Cardiac muscle cell (in vitro differentiated cells and primary cell): ENCODE data around the gene AGBL3. TPM values are rescaled to one million over a fixed set of nuclear protein-coding genes. Genes with fewer than 3 reads are reported as not detected.

ENCODE experiments used
- DNase-seq, 2 donors: peaks; one replicate each; pipeline versions ENCODE4 v3.0.0 to v3.0.0-alpha.2; 2010 to 2017; ENCODE audit warnings: low read depth in 1 of 2, low spot score in 1 of 2
- H3K27ac ChIP-seq: fragments of 200-600 bp; sonication (generic); 2 replicates; pipeline ENCODE4 v1.5.1; 2016
- H3K27me3 ChIP-seq: fragments of 200-600 bp; sonication (generic); 2 replicates; pipeline ENCODE4 v1.6.0; 2016; ENCODE audit warnings: control low read depth
- H3K36me3 ChIP-seq: fragments of 200-600 bp; sonication (generic); 2 replicates; pipeline ENCODE4 v1.5.1; 2016; ENCODE audit warnings: control low read depth
- H3K4me1 ChIP-seq: fragments of 200-600 bp; sonication (generic); 2 replicates; pipeline ENCODE4 v1.8.1; 2017; ENCODE audit warnings: low read depth, mild to moderate bottlenecking, mixed run types
- H3K4me3 ChIP-seq: fragments of 200-600 bp; sonication (generic); 2 replicates; pipeline ENCODE4 v1.5.1; 2016; ENCODE audit warnings: mild to moderate bottlenecking
- H3K9me3 ChIP-seq: fragments of 200-600 bp; sonication (generic); 2 replicates; pipeline ENCODE4 v1.5.1; 2017; ENCODE audit warnings: low read depth, mild to moderate bottlenecking, control low read depth
- polyA plus RNA-seq: library from polyadenylated mRNA; unstranded; fragments of >200 nt; fragmentation: Nextera tagmentation; extraction: Ambion mirVana; gene quantifications from 2 replicates; pipeline ENCODE4 v1.2.1, GENCODE V29; 2016
- total RNA-seq: library from RNA; depleted of rRNA; stranded (reverse); fragments of >200 nt; gene quantifications from 2 replicates; pipeline ENCODE4 v1.2.3, GENCODE V29; 2016
- TF ChIP-seq, protein P1 (sequence below): IDR thresholded peaks from 2 replicates; pipeline ENCODE4 v1.5.1; 2012; ENCODE audit warnings: low read depth, mild to moderate bottlenecking, low read length

The AGBL3 gene
- total and polyA plus RNA-seq, 2 experiments from 2014 or later = 1.7 to 3.8 TPM

DNA sequence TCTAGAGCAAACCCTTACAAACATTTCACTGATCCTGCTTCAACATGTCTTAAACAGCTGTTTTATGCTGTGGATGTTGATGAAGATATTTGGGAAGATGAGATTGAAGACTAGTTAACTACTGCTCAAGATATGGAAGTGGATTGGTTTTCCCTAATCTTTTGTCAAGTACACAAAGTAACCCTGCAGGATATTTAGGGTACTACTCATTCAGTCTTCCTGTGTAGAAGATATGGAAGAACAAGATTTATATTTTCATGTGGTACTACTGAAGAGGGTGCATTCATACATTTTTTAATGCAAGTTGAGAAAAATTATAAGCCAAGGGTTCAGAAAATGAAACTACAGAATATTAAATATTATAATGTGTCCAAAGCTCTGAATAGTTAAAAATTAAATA is 143.3 kb downstream of the AGBL3 start:
- H3K36me3 ChIP-seq = no peaks in the 10 kb centered on the region
- TF ChIP-seq, protein P1, sequence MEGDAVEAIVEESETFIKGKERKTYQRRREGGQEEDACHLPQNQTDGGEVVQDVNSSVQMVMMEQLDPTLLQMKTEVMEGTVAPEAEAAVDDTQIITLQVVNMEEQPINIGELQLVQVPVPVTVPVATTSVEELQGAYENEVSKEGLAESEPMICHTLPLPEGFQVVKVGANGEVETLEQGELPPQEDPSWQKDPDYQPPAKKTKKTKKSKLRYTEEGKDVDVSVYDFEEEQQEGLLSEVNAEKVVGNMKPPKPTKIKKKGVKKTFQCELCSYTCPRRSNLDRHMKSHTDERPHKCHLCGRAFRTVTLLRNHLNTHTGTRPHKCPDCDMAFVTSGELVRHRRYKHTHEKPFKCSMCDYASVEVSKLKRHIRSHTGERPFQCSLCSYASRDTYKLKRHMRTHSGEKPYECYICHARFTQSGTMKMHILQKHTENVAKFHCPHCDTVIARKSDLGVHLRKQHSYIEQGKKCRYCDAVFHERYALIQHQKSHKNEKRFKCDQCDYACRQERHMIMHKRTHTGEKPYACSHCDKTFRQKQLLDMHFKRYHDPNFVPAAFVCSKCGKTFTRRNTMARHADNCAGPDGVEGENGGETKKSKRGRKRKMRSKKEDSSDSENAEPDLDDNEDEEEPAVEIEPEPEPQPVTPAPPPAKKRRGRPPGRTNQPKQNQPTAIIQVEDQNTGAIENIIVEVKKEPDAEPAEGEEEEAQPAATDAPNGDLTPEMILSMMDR = no peak
- no peak for DNase-seq
- no peak overlapping the region for H3K27ac ChIP-seq
- no peaks in the 10 kb centered on the region for H3K4me1 ChIP-seq
- no peak overlapping the region for H3K4me3 ChIP-seq
- H3K9me3 ChIP-seq = no peaks in the 10 kb centered on the region
- no peaks in the 10 kb centered on the region for H3K27me3 ChIP-seq

DNA sequence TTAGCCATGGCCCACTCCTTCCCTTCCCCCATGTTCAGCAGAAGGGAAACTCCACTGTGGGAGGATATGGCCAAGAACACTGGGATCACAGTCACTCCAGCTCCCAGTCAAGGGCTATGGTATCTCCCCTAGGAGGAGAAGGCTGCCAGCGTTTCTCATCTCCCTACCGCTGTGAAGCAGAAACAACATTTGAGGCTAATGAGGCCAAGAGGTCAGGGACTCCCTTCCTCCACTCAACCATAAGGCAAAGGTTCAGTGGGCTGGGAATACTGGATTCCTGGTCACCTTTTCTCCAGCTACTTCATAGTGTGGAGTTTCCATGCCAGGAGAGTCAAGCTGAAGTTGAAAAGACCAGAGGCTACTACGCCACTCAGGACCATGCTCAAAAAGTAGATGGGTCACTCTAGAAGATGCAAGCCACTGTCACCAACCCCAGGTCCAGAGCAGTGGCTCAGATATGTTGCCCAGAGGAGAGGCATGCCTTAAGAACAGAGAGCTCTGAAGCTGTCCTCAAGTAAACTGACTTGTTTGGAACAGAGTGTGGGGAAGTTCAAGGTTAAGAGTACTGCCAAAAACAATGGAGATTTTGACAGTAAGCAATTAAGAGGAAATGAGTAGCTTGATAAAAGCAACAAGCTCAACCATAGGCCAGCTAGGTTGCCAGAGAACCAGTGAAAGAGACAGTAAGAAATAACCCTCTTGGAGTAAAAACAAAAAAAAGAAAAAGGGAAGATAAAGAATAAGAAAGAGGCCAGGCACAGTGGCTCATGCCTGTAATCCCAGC is 157.8 kb downstream of the AGBL3 start:
- Histone ChIP-seq H3K27me3 (no peaks in the 10 kb centered on the region), H3K4me3 (no peak overlapping the region), H3K36me3 (no peaks in the 10 kb centered on the region), H3K4me1 (no peaks in the 10 kb centered on the region), H3K27ac (no peak overlapping the region), H3K9me3 (no peaks in the 10 kb centered on the region)
- peak in 1 of 2 donors; percentile 51 for DNase-seq
- TF ChIP-seq, protein P1 = no peak

DNA sequence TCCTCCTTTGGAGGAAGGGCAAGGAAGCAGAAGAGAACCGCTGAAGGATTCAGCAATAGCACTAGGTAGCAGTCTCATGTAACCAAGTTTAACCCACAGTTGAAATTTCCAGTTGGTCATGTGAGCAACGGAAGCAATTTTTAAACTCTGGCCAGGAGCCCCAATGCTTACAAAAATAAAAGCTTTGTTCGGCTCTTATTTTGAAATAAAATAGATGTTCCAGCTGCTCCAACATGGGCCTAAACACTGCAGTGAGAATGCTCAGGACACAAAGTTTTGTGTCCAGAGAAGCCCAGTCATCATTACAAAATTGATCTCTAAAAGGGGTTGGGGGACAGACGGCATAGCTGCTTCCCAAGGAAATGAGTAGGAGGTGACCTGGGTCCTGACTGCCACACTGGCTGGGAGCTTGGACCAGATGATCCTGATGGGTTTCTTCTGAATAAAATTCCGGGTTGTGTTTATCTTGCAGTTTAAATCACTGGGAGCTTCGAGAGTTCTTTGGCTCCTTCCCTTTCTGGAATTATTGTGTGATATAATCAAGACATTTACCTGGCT is 161.1 kb downstream of the AGBL3 start:
- no peak overlapping the region for H3K27ac ChIP-seq
- no peaks in the 10 kb centered on the region for H3K4me1 ChIP-seq
- TF ChIP-seq, protein P1 = no peak
- peak in 1 of 2 donors; percentile 68 for DNase-seq
- H3K9me3 ChIP-seq = no peaks in the 10 kb centered on the region
- no peaks in the 10 kb centered on the region for H3K36me3 ChIP-seq
- H3K27me3 ChIP-seq = no peaks in the 10 kb centered on the region
- H3K4me3 ChIP-seq = no peak overlapping the region

DNA sequence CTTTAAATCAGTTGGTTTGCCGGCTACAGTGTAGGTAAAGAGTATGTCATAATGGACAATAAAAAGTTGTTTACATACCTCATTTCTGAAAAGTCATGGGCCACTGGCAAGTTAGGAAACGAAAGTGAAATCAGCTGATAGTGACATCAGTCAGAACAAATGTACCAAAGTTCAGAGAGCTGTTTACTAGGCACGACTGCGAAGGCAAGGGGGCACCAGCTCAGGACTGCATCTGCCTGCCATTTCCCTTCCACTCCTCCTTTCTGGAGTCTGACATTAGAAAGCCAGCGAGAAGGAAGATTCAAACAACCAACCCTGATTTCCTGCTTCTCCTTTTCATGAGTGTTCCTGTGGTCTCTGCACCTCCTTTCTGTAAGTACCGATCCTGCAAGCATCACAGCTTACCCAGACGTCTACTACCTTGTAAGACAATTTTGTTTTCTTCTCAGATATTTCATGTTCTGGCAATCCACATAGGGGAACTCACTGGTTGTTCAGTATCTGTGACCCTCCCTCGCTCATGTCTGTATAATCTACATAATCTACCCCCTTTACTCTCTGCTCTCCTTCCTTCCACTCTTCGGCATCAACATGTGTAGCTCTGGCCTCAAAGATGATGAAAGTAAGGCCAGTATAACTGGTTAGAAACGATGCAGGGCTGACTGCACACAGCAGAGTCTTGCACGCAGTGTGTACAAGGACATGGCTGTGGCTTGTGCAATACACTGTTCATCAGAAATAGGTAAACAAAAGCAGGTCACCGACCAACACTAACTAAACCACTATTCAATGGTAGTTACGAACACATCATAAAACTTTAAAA is 161.8 kb downstream of the AGBL3 start, which contains the start of gene TMEM140:
Gene TMEM140, plus strand, starts transcription at position 174 of the 823 bp plus-strand sequence. CDS start 16,370 bp downstream, outside the sequence.
- no peaks in the 10 kb centered on the region for H3K9me3 ChIP-seq
- H3K4me3 ChIP-seq = no peak within 1 kb of the TSS
- no peaks in the 10 kb centered on the region for H3K27me3 ChIP-seq
- no peak within 1 kb of the TSS for H3K27ac ChIP-seq
- H3K36me3 ChIP-seq = no peaks in the 10 kb centered on the region
- TF ChIP-seq, protein P1 = no peak
- no peaks in the 10 kb centered on the region for H3K4me1 ChIP-seq
- DNase-seq = peak in 1 of 2 donors; percentile 71

DNA sequence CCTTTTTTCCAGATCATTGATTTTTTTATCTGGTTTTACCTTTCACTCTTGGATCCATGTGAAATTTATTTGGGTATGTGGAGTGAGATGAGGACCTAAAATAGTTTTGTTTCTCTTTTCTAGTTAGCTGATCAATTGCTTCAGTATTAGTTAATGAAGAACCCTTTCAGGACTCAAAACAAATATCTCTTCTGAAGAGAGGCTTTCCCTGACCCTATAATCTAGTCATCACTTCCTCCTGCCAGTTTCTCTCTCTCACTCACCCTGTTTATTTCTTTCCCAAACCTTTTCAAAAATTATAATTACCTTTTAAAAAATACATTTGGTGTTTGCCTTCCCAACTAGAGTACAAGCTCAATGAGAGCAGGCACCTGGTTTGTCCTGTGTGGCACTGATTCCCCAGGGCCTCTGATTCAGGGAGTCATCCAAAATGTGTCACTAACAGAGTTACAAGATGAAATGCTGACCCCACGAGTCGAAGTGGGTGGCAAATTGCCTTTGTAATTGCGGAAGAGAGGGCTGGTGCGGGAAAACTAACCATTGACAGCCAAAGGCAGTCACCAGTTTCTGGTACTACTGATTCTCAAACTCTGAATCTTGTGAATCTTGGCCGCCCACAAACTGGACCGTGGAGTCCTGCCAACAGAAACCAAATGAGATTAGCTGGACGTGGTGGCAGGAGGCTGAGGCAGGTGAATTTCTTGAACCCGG is 163.9 kb downstream of the AGBL3 start:
- H3K4me3 ChIP-seq = no peak overlapping the region
- H3K9me3 ChIP-seq = no peaks in the 10 kb centered on the region
- TF ChIP-seq, protein P1 = no peak
- no peaks in the 10 kb centered on the region for H3K27me3 ChIP-seq
- no peaks in the 10 kb centered on the region for H3K4me1 ChIP-seq
- H3K36me3 ChIP-seq = no peaks in the 10 kb centered on the region
- no peak for DNase-seq
- no peak overlapping the region for H3K27ac ChIP-seq
